NCI-H1930 (cell line): ENCODE measurements around the gene DSTYK.

Experiments used
- DNase-seq, 2 experiments: peaks; one replicate each; lab custom pipeline; 2025; lab: John Stamatoyannopoulos, UW

Gene DSTYK, protein sequence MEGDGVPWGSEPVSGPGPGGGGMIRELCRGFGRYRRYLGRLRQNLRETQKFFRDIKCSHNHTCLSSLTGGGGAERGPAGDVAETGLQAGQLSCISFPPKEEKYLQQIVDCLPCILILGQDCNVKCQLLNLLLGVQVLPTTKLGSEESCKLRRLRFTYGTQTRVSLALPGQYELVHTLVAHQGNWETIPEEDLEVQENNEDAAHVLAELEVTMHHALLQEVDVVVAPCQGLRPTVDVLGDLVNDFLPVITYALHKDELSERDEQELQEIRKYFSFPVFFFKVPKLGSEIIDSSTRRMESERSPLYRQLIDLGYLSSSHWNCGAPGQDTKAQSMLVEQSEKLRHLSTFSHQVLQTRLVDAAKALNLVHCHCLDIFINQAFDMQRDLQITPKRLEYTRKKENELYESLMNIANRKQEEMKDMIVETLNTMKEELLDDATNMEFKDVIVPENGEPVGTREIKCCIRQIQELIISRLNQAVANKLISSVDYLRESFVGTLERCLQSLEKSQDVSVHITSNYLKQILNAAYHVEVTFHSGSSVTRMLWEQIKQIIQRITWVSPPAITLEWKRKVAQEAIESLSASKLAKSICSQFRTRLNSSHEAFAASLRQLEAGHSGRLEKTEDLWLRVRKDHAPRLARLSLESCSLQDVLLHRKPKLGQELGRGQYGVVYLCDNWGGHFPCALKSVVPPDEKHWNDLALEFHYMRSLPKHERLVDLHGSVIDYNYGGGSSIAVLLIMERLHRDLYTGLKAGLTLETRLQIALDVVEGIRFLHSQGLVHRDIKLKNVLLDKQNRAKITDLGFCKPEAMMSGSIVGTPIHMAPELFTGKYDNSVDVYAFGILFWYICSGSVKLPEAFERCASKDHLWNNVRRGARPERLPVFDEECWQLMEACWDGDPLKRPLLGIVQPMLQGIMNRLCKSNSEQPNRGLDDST

GRCh38 chr1:205211169-205211838 is at the start of gene DSTYK:
Gene DSTYK, minus strand, starts transcription at chr1:205211702. Its CDS starts 167 bp downstream, at chr1:205211535.
- DNase-seq = peak; percentile 87 to 92

DNA sequence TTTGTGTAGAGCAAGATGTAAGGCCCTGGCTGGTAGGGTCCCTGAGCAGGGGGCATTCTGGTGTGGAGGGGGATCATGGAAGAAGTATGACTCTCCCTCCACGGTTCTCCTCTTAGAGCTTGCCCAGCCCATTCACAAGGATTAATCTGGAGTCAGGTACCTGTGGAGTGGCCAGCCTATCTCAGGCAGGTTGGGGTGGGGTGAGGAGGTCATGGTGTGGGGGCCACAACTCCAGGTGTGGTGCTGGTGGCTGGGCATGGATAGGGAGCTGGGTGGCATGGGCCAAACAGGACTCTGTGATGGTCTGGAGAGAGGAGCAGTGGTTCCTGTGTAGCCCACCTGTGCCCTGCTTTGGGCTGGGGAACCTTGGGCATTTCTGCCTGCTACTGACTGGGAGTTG is 48.5 kb upstream of the DSTYK start:
- DNase-seq = no peak

- DNase-seq = no peak
Measured at GRCh38 chr1:205259324-205259832, 47.9 kb upstream of the DSTYK start.

- DNase-seq = no peak
Measured at GRCh38 chr1:205258719-205259118, 47.2 kb upstream of the DSTYK start.

DNA sequence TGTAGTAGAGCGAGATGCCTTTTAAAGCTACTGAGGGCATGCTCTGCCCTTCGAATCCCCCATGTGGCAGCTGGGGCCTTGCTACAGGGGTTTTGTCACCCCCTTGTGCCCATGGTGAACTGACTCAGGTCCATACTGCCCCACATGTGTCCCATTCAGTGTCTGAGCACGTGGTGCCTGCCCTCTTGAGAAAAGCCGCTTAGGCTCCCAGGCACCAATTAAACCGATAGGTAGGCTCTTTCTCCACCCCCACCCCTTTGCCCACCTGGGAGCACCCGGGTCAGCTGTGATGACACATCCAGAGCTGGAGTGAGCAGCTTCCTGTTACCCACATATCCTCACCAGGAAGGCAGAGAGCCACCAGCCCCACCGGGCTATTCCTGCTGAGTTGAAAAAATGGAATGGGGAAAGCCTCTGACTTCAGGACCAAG is 46.8 kb upstream of the DSTYK start:
- DNase-seq = no peak

- no peak for DNase-seq
Measured at GRCh38 chr1:205257735-205258134, 46.2 kb upstream of the DSTYK start.

- DNase-seq = no peak
Measured at GRCh38 chr1:205256951-205257625, 45.6 kb upstream of the DSTYK start.

DNA sequence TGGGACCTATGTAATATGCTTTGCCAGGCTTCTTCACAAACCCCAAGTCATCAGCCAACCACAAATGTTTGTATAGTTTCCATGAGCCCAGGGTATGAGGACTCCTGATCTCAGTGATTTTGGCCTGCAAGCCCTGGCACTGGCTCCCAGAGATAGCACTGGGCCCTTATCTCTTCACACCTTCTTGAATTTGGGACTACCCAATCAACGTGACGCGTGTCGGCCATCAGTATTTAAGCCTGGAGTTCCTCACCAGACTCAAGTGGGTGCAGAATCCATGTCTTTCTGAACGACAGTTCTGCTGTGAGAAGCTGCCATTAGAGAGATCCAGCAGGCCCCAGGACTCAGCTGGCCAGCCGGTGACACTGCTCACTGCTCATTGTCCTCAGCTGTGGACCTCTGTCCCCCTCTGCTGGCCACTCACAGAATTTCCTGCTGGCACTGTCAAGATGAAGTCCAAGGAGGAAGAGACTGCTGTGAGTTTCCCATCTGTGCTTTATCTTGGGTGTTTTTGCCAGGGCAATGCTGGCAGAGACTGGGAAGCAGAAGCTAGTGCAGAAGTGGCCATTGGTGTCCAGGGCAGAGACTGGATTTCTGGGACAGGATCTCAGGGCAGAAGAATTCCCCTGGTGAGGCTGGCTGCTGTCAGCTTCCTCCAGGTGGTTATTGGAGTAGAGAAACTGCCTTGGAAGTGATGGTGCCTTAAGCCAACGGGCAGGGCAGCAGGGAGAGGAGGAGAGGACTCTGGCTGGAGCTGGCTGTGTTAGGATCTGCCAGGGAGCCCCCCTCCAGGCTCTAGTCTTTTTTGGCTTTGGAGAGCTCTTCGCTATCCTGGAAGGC is 44.7 kb upstream of the DSTYK start:
- DNase-seq = peak; percentile 49 to 74

DNA sequence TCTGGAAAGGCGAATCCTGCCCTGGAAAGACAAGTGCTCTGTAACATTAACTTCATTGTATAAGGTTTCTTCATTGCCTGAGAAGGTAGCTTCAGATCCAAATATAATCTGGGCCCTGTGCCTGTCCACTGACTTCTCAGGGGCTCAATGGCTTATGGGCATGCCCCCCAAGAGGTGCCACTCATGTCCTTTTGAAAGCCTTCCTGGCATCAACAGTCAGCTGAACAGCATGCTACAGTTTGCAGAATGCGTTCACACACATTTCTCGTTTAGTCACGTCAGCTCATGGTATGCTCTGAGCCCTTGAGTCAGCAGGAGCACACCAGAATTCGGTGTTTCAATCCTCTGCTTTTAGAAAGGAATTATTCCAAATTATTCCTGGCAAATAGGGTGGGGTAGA is 40.1 kb upstream of the DSTYK start:
- no peak for DNase-seq

DNA sequence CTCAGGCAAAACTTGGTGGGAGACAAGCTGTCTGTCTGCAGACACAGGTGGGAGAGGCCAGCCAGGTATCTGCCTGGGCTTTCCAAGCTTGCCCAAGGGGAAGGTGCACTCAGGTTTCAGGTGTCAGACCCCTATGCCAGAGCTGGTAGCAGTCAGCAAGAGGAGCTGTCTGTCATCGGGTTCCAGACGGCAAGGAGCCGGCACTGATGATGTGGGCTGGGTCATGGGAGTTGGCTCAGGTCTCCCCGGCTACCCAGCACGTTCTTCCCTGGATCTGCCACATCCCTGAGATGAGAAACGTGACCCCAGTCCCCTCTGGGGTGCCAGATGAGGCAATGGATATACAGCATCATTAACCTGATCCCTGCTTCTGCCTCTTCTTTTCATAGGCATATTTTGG is 39.2 kb upstream of the DSTYK start:
- no peak for DNase-seq

GRCh38 chr1:205249651-205250050 is 38.1 kb upstream of the DSTYK start:
- no peak for DNase-seq

DNA sequence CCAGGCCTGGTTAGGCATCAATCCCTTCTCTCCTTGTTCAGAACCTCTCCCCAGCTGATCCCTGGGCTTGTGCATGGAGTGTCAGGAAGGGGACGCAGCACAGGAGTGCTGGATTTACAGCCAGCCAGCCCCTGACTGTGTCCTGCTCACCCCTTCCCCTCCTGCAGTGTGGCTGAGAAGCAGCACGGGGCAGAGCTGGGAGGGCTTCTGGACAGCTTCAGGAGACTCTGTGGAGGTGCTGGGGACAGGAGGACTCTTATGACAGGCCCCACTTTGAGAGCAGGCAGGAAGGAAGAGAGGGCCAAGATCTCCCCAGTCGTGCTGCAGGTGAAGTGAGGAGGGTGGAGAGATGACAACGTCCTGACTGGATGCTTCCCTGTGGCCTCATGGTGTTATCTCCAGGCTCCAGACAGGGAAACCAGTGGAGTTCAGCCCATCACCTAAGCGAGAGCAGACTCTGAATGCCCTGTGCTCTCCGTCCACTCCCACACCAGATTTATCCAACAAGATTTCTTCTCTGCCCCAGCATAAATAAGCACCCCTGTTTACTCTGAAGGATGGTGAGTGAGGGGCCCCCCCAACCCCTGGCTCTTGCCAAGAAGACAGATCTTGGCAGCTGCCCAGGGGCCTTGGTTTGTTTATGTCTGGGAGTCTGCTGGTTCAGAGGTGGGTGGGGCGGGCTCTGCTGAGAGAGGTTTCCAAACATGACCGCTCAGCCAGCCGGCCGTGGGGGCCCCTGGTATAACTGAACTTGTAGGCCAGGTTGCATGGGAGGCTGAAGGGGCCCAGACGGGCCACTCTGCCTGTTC is 37.5 kb upstream of the DSTYK start:
- DNase-seq = no peak

DNA sequence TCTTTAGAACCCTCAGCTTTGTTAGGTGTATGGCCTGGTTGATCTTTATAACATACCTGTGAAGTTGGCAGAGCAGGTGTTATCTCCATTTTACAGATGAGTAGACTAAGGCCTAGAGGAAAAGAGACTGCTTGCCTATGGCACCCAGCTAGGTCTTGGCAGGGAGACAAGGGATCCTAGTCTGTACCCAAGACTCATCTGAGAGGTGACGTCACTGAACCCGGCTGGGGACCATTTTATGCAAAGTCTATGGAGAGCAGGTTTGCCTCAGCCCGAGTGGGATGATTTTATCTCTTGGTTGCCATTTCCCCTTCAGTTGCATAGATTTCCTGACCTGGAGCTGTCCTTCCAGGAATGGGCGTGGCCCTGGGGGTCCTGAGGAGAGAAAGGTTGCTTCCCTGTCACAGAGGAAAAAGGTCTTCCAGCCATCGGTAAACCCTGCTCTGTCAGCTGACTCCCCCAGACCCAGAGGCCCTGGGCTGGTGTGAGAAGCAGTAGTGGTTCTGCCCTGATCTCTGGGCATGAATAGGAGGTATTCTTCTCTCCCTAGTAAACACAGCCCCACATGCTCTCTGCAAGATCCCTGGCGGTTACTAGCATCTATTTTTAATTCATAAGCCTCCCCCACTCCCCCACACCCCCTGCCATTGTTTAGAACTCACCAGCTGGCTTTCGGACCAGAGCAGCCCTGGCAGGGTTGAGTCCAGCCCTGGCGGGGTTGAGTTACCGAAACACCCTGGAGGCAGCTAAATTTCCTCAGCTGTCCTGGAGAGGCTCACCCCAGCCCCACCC is 35.8 kb upstream of the DSTYK start:
- DNase-seq = no peak

- DNase-seq = no peak
Measured at GRCh38 chr1:205246351-205247119, 35.0 kb upstream of the DSTYK start.

GRCh38 chr1:205245096-205245495 is 33.6 kb upstream of the DSTYK start:
- DNase-seq = no peak

GRCh38 chr1:205244384-205244783 is 32.9 kb upstream of the DSTYK start:
- no peak for DNase-seq

DNA sequence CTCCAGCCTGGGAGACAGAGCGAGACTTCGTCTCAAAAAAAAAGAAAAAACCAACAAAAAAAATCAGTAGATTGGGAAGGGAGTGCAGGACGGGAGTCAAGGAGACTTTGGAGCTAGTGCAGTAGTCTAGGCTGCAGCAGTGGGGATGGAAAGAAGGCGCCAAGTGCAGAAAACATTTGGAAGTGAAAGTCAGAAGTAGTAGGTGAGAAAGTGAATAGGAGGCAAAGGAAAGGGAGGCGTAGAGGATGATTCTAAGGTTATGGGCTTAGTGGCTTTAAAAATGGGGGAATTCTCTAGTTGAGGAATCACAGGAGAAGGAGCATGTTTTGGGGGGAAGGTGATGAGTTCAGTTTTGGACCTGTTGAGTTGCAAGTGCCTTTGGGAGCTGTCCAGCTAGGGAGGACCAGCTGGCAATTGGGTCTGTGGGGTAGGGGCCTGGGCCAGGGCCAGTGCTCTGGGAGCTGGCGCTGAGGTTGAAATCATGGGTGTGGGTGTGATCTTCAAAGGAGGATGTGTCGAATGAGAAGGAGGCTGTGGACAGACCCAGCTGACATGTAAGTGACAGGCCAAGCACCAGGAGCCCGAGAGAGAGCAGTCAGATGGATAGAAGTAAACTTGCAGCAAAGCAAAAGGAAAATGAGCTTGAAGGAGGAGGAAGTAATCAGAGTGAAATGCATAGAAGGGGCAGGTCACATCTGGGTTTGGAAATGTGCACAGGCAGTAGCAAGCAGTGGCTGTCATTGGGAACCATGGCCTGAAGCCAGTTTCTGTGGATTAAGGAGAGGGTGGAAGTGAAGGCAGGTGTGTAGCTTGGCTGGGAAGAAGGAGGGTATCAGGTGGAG is 32.1 kb upstream of the DSTYK start:
- no peak for DNase-seq
